ENCODE data around the gene FCRL5. TPM values are rescaled to one million over a fixed set of nuclear protein-coding genes. Genes with fewer than 3 reads are reported as not detected.

FCRL5 gene
- total and polyA plus RNA-seq, 8 donors: 0.37 to 4.8 (median 0.76) TPM; not detected in 3

DNA sequence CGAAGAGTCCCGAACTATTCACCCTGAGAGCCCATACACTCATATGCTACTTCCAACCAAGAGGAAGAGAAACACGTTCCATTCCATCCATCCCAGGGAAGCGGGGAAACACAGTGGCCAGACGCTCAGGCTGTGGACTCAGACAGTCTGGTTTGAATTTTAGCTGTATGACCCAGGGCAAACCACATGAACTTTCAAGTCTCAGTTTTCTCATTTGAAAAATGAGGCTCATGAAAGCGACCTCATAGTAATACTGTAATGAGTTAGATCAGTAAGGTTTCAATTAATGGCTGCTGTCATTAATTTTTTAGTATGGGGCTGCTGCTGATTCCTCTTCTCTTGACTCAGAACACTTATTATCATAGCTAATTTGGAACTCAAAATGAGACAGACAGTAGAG is 44.1 kb upstream of the FCRL5 start:
- TF ChIP-seq POLR2A (IDR thresholded peaks at IDR 0.05) (no peak), POLR2AphosphoS5 (IDR thresholded peaks at IDR 0.05) (no peak), EP300 (IDR thresholded peaks at IDR 0.05) (no peak)
- TF ChIP-seq, protein P1, sequence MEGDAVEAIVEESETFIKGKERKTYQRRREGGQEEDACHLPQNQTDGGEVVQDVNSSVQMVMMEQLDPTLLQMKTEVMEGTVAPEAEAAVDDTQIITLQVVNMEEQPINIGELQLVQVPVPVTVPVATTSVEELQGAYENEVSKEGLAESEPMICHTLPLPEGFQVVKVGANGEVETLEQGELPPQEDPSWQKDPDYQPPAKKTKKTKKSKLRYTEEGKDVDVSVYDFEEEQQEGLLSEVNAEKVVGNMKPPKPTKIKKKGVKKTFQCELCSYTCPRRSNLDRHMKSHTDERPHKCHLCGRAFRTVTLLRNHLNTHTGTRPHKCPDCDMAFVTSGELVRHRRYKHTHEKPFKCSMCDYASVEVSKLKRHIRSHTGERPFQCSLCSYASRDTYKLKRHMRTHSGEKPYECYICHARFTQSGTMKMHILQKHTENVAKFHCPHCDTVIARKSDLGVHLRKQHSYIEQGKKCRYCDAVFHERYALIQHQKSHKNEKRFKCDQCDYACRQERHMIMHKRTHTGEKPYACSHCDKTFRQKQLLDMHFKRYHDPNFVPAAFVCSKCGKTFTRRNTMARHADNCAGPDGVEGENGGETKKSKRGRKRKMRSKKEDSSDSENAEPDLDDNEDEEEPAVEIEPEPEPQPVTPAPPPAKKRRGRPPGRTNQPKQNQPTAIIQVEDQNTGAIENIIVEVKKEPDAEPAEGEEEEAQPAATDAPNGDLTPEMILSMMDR (IDR thresholded peaks at IDR 0.05): no peak
- Histone ChIP-seq H3K36me3 (no peaks in the 10 kb centered on the region), H3K4me3 (no peak overlapping the region), H3K27ac (no peak overlapping the region), H3K4me1 (no peaks in the 10 kb centered on the region), H3K9me3 (no peaks in the 10 kb centered on the region), H3K27me3 (peaks cover 0 to 5% (median 4%) of the 10 kb centered on the region in 3 donors)
- intact Hi-C loops (cut with DNase I; ENCODE audit: low total_unique reads): no loop called here
- DNase-seq: no peak
- 81 to 85% (median 83%) methylated on average over 6 of the region's 6 CpGs for WGBS, 5 donors

DNA sequence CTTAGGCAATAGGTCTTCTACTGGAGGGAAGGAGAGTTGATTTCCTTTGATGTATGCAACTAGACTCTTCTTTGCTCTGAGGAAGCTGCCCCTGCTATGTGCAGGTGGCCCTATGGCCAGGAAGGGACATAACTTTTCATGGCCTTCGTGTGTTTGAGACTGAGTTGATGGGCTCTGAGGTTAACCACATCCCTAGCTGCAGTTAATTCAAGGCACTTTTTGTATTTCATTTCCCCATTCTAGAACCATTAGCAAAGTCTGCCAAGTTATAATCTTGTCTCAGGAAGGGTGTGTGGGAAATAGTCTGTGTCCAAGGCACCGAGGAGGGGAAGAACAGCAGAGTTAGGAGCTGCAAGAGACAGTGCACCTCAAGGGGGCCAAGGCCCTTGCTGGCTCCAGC is 43.0 kb upstream of the FCRL5 start:
- H3K27me3 ChIP-seq: peaks cover 0 to 5% (median 5%) of the 10 kb centered on the region in 3 donors
- DNase-seq: peak in 1 of 2 donors; percentile 9
- WGBS, 5 donors: 56 to 67% (median 63%) methylated on average over 2 of the region's 2 CpGs
- H3K9me3 ChIP-seq: no peaks in the 10 kb centered on the region
- intact Hi-C loops (cut with DNase I; ENCODE audit: low total_unique reads): no loop called here
- no peak overlapping the region for H3K4me3 ChIP-seq
- H3K27ac ChIP-seq: no peak overlapping the region
- no peak for TF ChIP-seq POLR2A (IDR thresholded peaks at IDR 0.05)
- no peak for TF ChIP-seq POLR2AphosphoS5 (IDR thresholded peaks at IDR 0.05)
- TF ChIP-seq EP300 (IDR thresholded peaks at IDR 0.05): no peak
- H3K36me3 ChIP-seq: no peaks in the 10 kb centered on the region
- H3K4me1 ChIP-seq: no peaks in the 10 kb centered on the region

DNA sequence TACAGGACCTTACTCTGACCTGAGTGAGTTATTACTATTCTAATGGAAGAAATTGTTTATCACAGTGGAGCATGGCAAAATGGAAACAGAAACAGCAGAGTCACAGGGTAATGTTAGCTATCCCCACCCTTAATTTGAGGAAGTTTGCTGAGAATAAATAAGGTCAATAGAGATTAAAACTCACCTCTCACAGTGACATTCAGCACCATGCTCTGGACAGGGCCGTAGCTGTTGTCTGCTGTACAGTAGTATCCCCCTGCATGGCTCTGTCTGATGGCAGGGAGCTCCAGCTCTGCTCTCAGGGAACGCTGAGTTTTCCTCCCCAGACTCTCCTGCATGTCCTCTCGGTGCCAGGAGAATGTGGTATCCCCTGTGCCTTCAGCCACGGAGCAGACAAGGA is 33.7 kb upstream of the FCRL5 start:
- H3K36me3 ChIP-seq: no peaks in the 10 kb centered on the region
- peaks cover 0 to 11% (median 8%) of the 10 kb centered on the region in 4 donors for H3K9me3 ChIP-seq
- 50 to 83% (median 58%) methylated on average over 1 to 4 of the region's 4 CpGs for WGBS, 5 donors
- no peaks in the 10 kb centered on the region for H3K4me1 ChIP-seq
- peak in 1 of 2 donors; percentile 36 for DNase-seq
- TF ChIP-seq POLR2A (IDR thresholded peaks at IDR 0.05) (no peak), POLR2AphosphoS5 (IDR thresholded peaks at IDR 0.05) (no peak), EP300 (IDR thresholded peaks at IDR 0.05) (no peak)
- TF ChIP-seq, protein P1 (IDR thresholded peaks at IDR 0.05): no peak
- H3K4me3 ChIP-seq: no peak overlapping the region
- intact Hi-C loops (cut with DNase I; ENCODE audit: low total_unique reads): no loop called here
- H3K27ac ChIP-seq: no peak overlapping the region
- peaks cover 0 to 49% (median 5%) of the 10 kb centered on the region in 3 donors for H3K27me3 ChIP-seq

DNA sequence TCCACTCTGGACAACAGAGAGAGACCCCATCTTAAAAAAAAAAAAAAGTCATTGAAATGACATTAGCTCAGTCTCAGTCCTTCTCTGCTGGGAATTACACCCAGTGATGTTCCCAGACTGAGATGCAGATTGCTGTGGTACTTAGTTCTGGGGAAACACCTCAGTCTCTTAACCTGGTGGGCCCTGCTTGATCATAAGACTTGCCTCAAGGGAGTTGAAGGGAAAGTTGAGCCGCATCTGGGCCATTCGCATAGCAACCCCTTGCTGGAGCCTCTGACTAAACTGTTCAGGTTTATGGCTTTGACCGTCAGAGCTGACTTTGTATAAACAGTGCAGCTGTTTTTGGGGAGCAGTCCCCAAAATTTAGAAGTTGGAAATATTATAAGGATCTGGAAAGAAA is 32.2 kb upstream of the FCRL5 start:
- peaks cover 0 to 42% (median 5%) of the 10 kb centered on the region in 3 donors for H3K27me3 ChIP-seq
- intact Hi-C loops (cut with DNase I; ENCODE audit: low total_unique reads): no loop called here
- no peak overlapping the region for H3K27ac ChIP-seq
- 80 to 94% (median 88%) methylated on average over 3 of the region's 3 CpGs for WGBS, 5 donors
- DNase-seq: no peak
- H3K9me3 ChIP-seq: peaks cover 0 to 11% (median 8%) of the 10 kb centered on the region in 4 donors
- H3K4me1 ChIP-seq: no peaks in the 10 kb centered on the region
- TF ChIP-seq, protein P1 (IDR thresholded peaks at IDR 0.05): no peak
- TF ChIP-seq POLR2A (IDR thresholded peaks at IDR 0.05) (no peak), POLR2AphosphoS5 (IDR thresholded peaks at IDR 0.05) (no peak), EP300 (IDR thresholded peaks at IDR 0.05) (no peak)
- H3K36me3 ChIP-seq: no peaks in the 10 kb centered on the region
- H3K4me3 ChIP-seq: no peak overlapping the region

DNA sequence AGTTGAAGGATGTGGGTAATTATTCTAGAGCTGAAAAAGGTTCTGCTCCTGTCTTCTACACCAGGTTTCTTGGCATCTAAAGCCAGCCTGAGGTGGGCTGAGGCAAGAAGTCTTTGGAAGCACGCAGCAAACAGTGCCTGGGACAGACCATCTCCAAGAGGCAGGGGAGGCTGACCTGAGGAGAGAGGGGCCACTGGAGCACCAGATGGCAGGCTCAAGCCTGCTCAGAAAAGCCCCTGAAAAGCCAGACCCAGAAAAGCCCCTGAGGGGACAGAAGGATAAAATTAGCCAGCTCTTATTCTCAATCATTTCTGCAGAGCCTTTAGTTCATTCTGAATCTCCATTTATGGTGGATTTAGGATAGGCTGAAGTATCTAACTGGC is 28.5 kb upstream of the FCRL5 start:
- 50 to 85% (median 68%) methylated on average over 1 of the region's 1 CpG for WGBS, 5 donors

More for the DNA sequence above, 28.5 kb upstream of the FCRL5 start:
- no peak overlapping the region for H3K4me3 ChIP-seq
- no peaks in the 10 kb centered on the region for H3K36me3 ChIP-seq
- DNase-seq: no peak
- intact Hi-C loops (cut with DNase I; ENCODE audit: low total_unique reads): no loop called here
- no peak for TF ChIP-seq POLR2AphosphoS5 (IDR thresholded peaks at IDR 0.05)
- no peak for TF ChIP-seq POLR2A (IDR thresholded peaks at IDR 0.05)
- TF ChIP-seq, protein P1 (IDR thresholded peaks at IDR 0.05): no peak
- TF ChIP-seq EP300 (IDR thresholded peaks at IDR 0.05): no peak
- no peaks in the 10 kb centered on the region for H3K4me1 ChIP-seq
- peaks cover 0 to 11% (median 8%) of the 10 kb centered on the region in 4 donors for H3K9me3 ChIP-seq
- H3K27me3 ChIP-seq: peaks cover 0 to 11% (median 5%) of the 10 kb centered on the region in 3 donors
- no peak overlapping the region for H3K27ac ChIP-seq
